Subcutaneous abdominal adipose tissue (tissue), 5 donors: ENCODE measurements around the gene MPDZ.

ENCODE experiments used
- H3K27ac ChIP-seq: one replicate; pipeline ENCODE4 v1.7.0; 2013; ENCODE audit warnings: low read depth, mild to moderate bottlenecking, inconsistent platforms, low read length, moderate library complexity
- H3K27me3 ChIP-seq, 5 donors: one replicate each; pipeline ENCODE4 v1.7.0; 2013; ENCODE audit warnings: low read length in 5 of 5, inconsistent platforms in 1 of 5; ENCODE audit not compliant: control insufficient read depth in 5 of 5, insufficient read depth in 4 of 5
- H3K36me3 ChIP-seq, 5 donors: one replicate each; pipeline ENCODE4 v1.7.0; 2013; ENCODE audit warnings: low read length in 5 of 5; ENCODE audit not compliant: control insufficient read depth in 5 of 5, insufficient read depth in 5 of 5
- H3K4me1 ChIP-seq, 5 donors: one replicate each; pipeline ENCODE4 v1.7.0; 2013; ENCODE audit warnings: low read length in 5 of 5, mild to moderate bottlenecking in 3 of 5, moderate library complexity in 1 of 5; ENCODE audit not compliant: control insufficient read depth in 5 of 5, insufficient read depth in 5 of 5
- H3K4me3 ChIP-seq, 5 donors: one replicate each; pipeline ENCODE4 v1.7.0; 2013; ENCODE audit warnings: low read length in 5 of 5, low read depth in 1 of 5
- H3K9ac ChIP-seq, 5 donors: one replicate each; pipeline ENCODE4 v1.7.0; 2013; ENCODE audit warnings: low read length in 5 of 5, mild to moderate bottlenecking in 4 of 5, moderate library complexity in 3 of 5
- H3K9me3 ChIP-seq, 5 donors: one replicate each; pipeline ENCODE4 v1.7.0; 2013; ENCODE audit warnings: low read length in 5 of 5; ENCODE audit not compliant: control insufficient read depth in 5 of 5
- donor health status: healthy.
- donor health status: healthy.
- donor health status: healthy.
- donor health status: healthy.
- donor health status: healthy.

MPDZ gene

DNA sequence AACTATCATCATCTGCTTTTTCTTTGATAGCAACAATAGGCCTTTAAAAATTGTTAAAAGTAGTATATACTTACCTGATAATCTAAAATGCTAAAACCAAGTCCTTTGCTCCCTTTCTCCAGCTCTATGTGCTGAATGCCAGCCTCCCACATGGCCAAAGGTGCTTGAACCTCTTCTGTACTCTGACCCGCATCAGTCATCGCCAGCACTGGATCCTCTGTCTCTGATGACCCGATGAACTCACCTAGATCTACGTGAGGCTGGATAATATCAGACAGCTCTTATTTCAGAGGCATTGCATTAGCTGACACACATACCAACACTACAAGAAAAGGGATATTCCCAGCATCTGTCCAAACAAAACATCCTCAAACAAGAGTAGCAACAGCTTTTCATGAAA lies 89.5 kb downstream of the MPDZ start:
- Histone ChIP-seq H3K36me3 (peaks cover 26 to 40% (median 33%) of the 10 kb centered on the region in 5 donors), H3K27ac (no peak overlapping the region), H3K9ac (no peak overlapping the region), H3K9me3 (no peaks in the 10 kb centered on the region), H3K27me3 (no peaks in the 10 kb centered on the region), H3K4me3 (no peak overlapping the region), H3K4me1 (no peaks in the 10 kb centered on the region)

DNA sequence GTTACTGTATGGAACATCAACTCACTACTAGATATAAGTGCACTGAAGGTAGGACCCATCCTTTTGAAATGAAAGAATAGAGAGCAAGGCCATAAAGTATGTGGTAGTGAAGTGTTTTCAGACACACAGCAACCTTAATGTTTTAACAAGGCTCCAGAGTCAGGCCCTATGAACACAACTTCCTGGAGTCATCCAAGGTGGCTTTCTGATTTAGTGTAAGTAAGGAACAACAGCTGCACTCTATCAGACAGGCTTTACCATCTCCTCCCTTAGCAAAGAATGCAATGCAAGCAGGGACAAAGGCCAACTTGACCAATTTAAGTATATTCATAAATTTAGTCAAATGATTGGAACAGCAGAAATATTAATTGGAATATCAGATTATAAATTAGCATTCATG lies 90.1 kb downstream of the MPDZ start:
- H3K9ac ChIP-seq, result no peak overlapping the region
- H3K36me3 ChIP-seq, result peaks cover 21 to 36% (median 34%) of the 10 kb centered on the region in 5 donors
- no peaks in the 10 kb centered on the region for H3K4me1 ChIP-seq
- no peaks in the 10 kb centered on the region for H3K27me3 ChIP-seq
- H3K27ac ChIP-seq, result no peak overlapping the region
- no peak overlapping the region for H3K4me3 ChIP-seq
- no peaks in the 10 kb centered on the region for H3K9me3 ChIP-seq

DNA sequence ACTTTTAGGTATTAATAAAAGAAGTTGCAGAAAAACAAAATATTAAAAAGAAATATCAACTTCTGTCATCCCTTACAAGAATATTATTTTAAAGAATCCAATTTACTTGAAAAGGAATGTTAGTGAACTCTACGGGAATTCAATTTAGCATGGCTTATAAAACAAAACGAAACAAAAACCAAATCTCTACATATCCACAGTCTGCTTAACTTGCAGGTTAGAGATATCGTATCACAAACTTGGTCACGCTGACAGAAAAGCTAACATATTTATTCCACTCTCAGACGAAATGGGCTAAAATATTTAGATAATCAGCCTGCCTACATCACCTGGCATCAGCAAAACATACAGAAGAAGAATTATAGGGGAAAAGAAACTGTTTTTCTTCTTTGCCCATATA lies 92.7 kb downstream of the MPDZ start:
- Histone ChIP-seq H3K9ac (no peak overlapping the region), H3K4me3 (no peak overlapping the region), H3K27me3 (no peaks in the 10 kb centered on the region), H3K36me3 (peaks cover 14 to 31% (median 28%) of the 10 kb centered on the region in 5 donors), H3K4me1 (no peaks in the 10 kb centered on the region), H3K27ac (no peak overlapping the region), H3K9me3 (no peaks in the 10 kb centered on the region)

DNA sequence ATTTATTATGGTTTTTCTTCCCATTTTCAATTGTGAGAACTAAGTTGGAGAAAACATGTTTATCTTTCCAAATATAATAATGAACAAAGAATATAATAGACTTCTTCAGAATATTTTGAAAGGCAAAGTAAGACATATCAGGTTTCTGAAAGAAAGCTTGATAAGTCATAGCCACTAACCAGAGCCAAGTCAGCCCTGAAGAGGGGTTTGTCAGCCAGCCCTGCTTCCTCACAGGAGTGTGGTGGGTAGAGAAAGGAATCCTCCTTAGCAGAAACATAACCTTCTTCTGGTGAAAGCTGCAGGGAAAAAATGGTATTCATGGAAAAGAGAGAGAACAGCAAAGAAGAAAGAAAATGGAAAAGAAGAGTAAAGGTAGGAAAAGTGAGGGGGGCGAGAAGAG lies 93.4 kb downstream of the MPDZ start:
- H3K9me3 ChIP-seq, result no peaks in the 10 kb centered on the region
- peaks cover 18 to 31% (median 28%) of the 10 kb centered on the region in 5 donors for H3K36me3 ChIP-seq
- no peaks in the 10 kb centered on the region for H3K27me3 ChIP-seq
- H3K9ac ChIP-seq, result no peak overlapping the region
- H3K4me1 ChIP-seq, result no peaks in the 10 kb centered on the region
- H3K4me3 ChIP-seq, result no peak overlapping the region
- no peak overlapping the region for H3K27ac ChIP-seq

DNA sequence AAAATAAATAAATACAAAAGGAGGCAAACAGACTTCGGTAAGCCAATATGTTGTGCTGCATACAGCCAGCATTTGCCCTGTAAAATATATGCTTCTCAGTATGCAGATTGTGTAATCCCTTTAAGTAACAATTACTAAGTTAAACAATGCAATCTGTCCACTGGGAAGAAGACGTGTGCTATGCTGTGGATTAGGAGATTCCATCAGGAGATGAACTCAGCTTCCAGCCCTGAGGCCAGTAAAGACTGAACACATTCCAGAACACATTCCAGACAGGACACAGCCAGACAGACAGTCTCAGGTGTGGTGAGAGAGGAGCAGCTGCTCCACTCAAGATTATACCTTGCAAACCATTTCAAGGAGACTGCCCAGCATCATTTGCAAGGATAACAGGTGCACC lies 97.8 kb downstream of the MPDZ start:
- Histone ChIP-seq H3K27me3 (no peaks in the 10 kb centered on the region), H3K27ac (no peak overlapping the region)

DNA sequence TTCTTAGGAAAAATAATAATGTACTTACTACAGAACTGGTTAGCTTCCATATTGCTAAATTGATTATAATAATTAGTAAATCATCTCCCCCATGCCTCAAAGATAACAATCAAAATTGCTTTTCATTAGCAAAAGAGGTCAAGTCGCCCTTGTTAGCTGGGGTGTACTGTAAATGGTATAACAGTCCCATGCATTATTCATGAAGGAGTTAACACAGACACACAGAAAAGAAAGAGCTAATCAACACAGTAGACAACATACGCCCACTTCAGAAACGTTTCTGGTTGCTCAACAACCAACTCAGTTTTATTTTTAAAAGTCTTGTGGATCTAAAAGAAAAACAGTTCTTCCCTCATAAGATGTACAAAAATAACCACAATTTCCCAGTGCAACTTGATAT lies 100.2 kb downstream of the MPDZ start:
- Histone ChIP-seq H3K4me3 (no peak overlapping the region), H3K9me3 (no peaks in the 10 kb centered on the region), H3K27me3 (no peaks in the 10 kb centered on the region), H3K4me1 (peaks cover 0 to 9% (median 3%) of the 10 kb centered on the region in 5 donors), H3K9ac (no peak overlapping the region), H3K27ac (no peak overlapping the region), H3K36me3 (peaks cover 13 to 25% (median 22%) of the 10 kb centered on the region in 5 donors)

More for the DNA sequence above, 97.8 kb downstream of the MPDZ start:
- Histone ChIP-seq H3K4me3 (no peak overlapping the region), H3K4me1 (no peaks in the 10 kb centered on the region), H3K9ac (no peak overlapping the region), H3K36me3 (peaks cover 8 to 21% (median 13%) of the 10 kb centered on the region in 5 donors), H3K9me3 (no peaks in the 10 kb centered on the region)

DNA sequence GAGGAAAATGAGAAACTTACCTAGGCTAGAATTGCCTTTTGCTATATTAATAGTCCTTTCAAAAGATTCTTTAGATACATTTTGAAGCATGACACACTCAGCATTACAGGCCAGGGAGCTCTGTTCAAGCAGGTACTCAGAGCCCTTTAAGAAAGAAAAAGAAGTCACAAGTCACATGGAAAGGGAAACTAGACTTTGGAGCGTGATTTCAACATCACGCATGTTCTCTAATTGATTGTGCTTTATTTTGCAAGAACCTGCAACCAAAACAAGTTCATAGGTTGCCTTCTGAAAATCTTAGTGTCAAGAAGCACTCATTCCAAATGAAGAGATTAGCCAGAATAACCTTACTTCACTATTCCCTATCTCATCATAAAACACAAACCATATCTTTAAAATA lies 103.8 kb downstream of the MPDZ start:
- peaks cover under 1 to 12% (median 11%) of the 10 kb centered on the region in 5 donors for H3K36me3 ChIP-seq
- H3K4me3 ChIP-seq, result no peak overlapping the region
- peaks cover 0 to 12% (median 10%) of the 10 kb centered on the region in 5 donors for H3K4me1 ChIP-seq
- no peaks in the 10 kb centered on the region for H3K9me3 ChIP-seq
- H3K9ac ChIP-seq, result no peak overlapping the region
- no peaks in the 10 kb centered on the region for H3K27me3 ChIP-seq
- H3K27ac ChIP-seq, result no peak overlapping the region

DNA sequence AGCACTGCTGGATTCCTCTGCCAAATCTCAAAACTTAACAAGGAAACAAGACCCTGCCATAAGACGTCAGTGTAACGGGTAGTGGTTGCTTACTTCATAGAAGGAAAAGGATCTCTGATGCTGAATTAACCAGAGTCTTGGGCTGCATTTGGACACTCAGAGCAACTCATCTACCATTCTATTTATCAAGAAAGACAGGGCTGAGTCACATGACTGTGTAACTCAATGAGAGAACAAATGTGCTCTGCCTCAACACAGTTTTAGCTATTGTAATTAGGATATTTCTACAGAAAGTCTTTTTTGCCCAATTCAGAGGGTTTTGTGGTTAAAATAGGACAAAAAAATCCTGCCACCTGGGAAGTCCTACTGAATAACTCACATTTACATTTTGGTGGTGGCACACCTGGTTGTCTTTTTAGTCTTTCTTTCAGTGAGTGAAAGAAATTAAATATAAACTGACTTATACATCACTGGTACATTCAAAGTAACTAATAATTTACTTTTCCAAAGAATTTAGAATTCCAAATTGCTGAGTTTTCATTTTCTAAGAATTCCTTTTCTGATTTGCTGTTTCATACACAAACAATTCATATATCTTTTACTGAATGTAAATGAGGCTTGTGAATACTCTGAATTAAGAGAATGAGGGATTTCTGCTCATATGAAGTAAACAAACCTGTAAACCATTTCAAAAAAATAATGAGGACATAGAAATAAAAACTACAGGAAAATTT lies 104.4 kb downstream of the MPDZ start:
- no peak overlapping the region for H3K27ac ChIP-seq
- H3K36me3 ChIP-seq, result peaks cover 0 to 15% (median 12%) of the 10 kb centered on the region in 5 donors
- no peaks in the 10 kb centered on the region for H3K9me3 ChIP-seq
- H3K4me1 ChIP-seq, result peaks cover 0 to 12% (median 10%) of the 10 kb centered on the region in 5 donors
- H3K9ac ChIP-seq, result no peak overlapping the region
- no peak overlapping the region for H3K4me3 ChIP-seq
- H3K27me3 ChIP-seq, result no peaks in the 10 kb centered on the region

DNA sequence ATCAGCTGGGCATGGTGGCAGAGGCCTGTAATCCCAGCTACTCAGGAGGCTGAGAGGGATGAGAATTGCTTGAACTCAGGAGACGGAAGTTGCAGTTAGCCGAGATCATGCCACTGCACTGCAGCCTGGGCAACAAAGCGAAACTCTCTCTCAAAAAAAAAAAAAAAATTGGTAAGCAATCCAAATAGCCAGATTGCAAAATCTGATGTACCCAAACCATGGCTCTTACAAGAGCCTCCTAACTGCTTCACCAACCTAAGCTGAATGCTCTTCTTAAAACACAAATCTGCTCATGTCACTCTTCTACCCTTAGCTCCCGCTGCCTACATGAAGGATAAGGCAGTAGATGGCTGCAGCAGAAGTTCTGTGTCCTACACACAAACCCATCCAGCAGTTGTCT lies 105.9 kb downstream of the MPDZ start:
- no peaks in the 10 kb centered on the region for H3K9me3 ChIP-seq
- H3K36me3 ChIP-seq, result peaks cover 0 to 16% (median 12%) of the 10 kb centered on the region in 5 donors
- no peaks in the 10 kb centered on the region for H3K27me3 ChIP-seq
- H3K9ac ChIP-seq, result no peak overlapping the region
- H3K4me1 ChIP-seq, result peaks cover 0 to 12% (median 10%) of the 10 kb centered on the region in 5 donors
- no peak overlapping the region for H3K4me3 ChIP-seq
- no peak overlapping the region for H3K27ac ChIP-seq

DNA sequence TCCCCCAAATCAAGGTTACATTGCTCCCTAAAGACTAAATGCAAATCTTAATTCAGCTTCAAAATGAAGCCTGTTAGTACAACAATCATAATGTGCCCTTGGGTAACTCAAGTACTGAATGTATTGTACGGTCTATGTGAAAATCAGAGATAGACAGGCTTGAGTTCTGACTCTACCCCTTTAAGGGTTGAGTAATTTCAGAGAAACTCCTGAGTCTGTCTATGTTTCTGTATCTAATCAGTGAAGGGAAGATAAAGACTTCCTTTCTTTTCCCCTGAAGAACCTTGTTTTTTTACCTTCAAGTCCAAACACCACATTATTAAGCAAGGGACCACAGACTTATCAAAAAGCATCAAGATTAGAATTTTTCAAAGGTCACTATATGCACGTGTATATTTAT lies 108.2 kb downstream of the MPDZ start:
- Histone ChIP-seq H3K4me3 (no peak overlapping the region), H3K27me3 (no peaks in the 10 kb centered on the region), H3K9me3 (no peaks in the 10 kb centered on the region), H3K4me1 (peaks cover 0 to 12% (median 10%) of the 10 kb centered on the region in 5 donors), H3K27ac (no peak overlapping the region), H3K36me3 (peaks cover 8 to 28% (median 24%) of the 10 kb centered on the region in 5 donors), H3K9ac (no peak overlapping the region)
